Keratinocyte (primary cell): ENCODE data around the gene CPNE4. TPM values are rescaled to one million over a fixed set of nuclear protein-coding genes. Genes with fewer than 3 reads are reported as not detected.

Experiments used
- DNase-seq: peaks from one replicate; pipeline ENCODE4 v3.0.0-alpha.2; 2011; ENCODE audit warnings: low read depth, missing footprints, low spot score
- FAIRE-seq: peaks from 2 replicates; lab custom pipeline; 2011; peaks lifted over from hg19 to GRCh38; lab: Jason Lieb, UNC
- H2AFZ ChIP-seq: 2 replicates; pipeline ENCODE4 v1.6.0; 2012; ENCODE audit warnings: low read length, control low read depth, inconsistent platforms; ENCODE audit not compliant: control insufficient read depth
- H3K27ac ChIP-seq: 2 replicates; pipeline ENCODE4 v1.5.1; 2011; ENCODE audit warnings: low read length; ENCODE audit not compliant: control insufficient read depth, insufficient read depth
- H3K27me3 ChIP-seq: 3 replicates; pipeline ENCODE4 v1.6.0; 2011; ENCODE audit warnings: low read length; ENCODE audit not compliant: control insufficient read depth, insufficient read depth; ENCODE audit errors: extremely low read depth
- H3K36me3 ChIP-seq, 2 experiments: 2 replicates in 1 of 2; 3 replicates in 1 of 2; pipeline ENCODE4 v1.5.1; 2011; ENCODE audit warnings: low read length in 2 of 2, mild to moderate bottlenecking in 1 of 2; ENCODE audit not compliant: control insufficient read depth in 2 of 2, insufficient read depth in 2 of 2; ENCODE audit errors: extremely low read depth in 1 of 2
- H3K4me1 ChIP-seq: 3 replicates; pipeline ENCODE4 v1.5.1; 2011; ENCODE audit warnings: low read length; ENCODE audit not compliant: control insufficient read depth, insufficient read depth; ENCODE audit errors: extremely low read depth
- H3K4me2 ChIP-seq: 3 replicates; pipeline ENCODE4 v1.6.0; 2011; ENCODE audit warnings: low read depth, low read length; ENCODE audit not compliant: control insufficient read depth, insufficient read depth; ENCODE audit errors: extremely low read depth
- H3K4me3 ChIP-seq, 3 experiments: fragments of 200-600 bp in 1 of 3; sonication (generic) in 1 of 3; 2 replicates in 2 of 3; 3 replicates in 1 of 3; pipeline ENCODE4 v1.5.1; 2011 to 2016; ENCODE audit warnings: low read length in 3 of 3, mild to moderate bottlenecking in 3 of 3, control low read depth in 2 of 3, inconsistent platforms in 1 of 3, low read depth in 1 of 3, mixed read lengths in 1 of 3, mixed run types in 1 of 3, moderate library complexity in 1 of 3; ENCODE audit not compliant: control insufficient read depth in 2 of 3, insufficient read depth in 2 of 3; ENCODE audit errors: extremely low read depth in 1 of 3
- H3K79me2 ChIP-seq: 2 replicates; pipeline ENCODE4 v1.6.0; 2012; ENCODE audit warnings: low read length; ENCODE audit not compliant: control insufficient read depth, insufficient read depth
- H3K9ac ChIP-seq: 3 replicates; pipeline ENCODE4 v1.6.0; 2011; ENCODE audit warnings: low read length; ENCODE audit not compliant: control insufficient read depth, insufficient read depth; ENCODE audit errors: extremely low read depth
- H3K9me1 ChIP-seq: 3 replicates; pipeline ENCODE4 v1.6.0; 2011; ENCODE audit warnings: low read length; ENCODE audit not compliant: control insufficient read depth, insufficient read depth; ENCODE audit errors: extremely low read depth
- H3K9me3 ChIP-seq: 2 replicates; pipeline ENCODE4 v1.5.1; 2012; ENCODE audit warnings: low read depth, low read length; ENCODE audit not compliant: control insufficient read depth
- H4K20me1 ChIP-seq: 3 replicates; pipeline ENCODE4 v1.6.0; 2011; ENCODE audit warnings: low read length; ENCODE audit not compliant: control insufficient read depth, insufficient read depth; ENCODE audit errors: extremely low read depth
- EZH2 ChIP-seq: IDR thresholded peaks from one replicate; pipeline ENCODE4 v1.6.1; 2012; ENCODE audit warnings: inconsistent platforms, mild to moderate bottlenecking, low read length, moderate library complexity
- dilution Hi-C: fragments of 300-500 bp; cut with MboI; formaldehyde crosslinking; loops from one replicate; pipeline ENCODE4 v1.7.0; 2020; ENCODE audit warnings: low sequenced_read_pairs; ENCODE audit not compliant: extremely low pct_ligation_motif_present
- polyA plus RNA-seq, 5 experiments: library from polyadenylated mRNA; depleted of rRNA in 3 of 5; stranded (reverse) in 3 of 5; stranded (forward) in 1 of 5; unstranded in 1 of 5; fragments of >200 nt; gene quantifications; 1 replicate in 1 of 5; 2 replicates in 3 of 5; 3 replicates in 1 of 5; pipeline versions ENCODE4 v1.2.1 to v1.2.3, GENCODE V29; 2011 to 2012; ENCODE audit warnings: missing spikeins in 2 of 5, low read depth in 1 of 5, low replicate concordance in 1 of 5
- TF ChIP-seq, protein P1 (sequence below), 3 experiments: IDR thresholded peaks in 1 of 3; conservative IDR thresholded peaks in 1 of 3; optimal IDR thresholded peaks in 1 of 3; 2 replicates in 2 of 3; 3 replicates in 1 of 3; pipeline versions ENCODE3 to v1.5.1; 2011; ENCODE audit warnings: low read length in 3 of 3, mild to moderate bottlenecking in 3 of 3, moderate library complexity in 2 of 3, control low read depth in 1 of 3, inconsistent platforms in 1 of 3; ENCODE audit not compliant: insufficient read depth in 2 of 3; ENCODE audit errors: extremely low read depth in 1 of 3

The CPNE4 gene
- polyA plus RNA-seq, 1 donor (not counting 4 experiments of a cell fraction or from before 2014, with no cell fraction given), result 0.08 TPM

DNA sequence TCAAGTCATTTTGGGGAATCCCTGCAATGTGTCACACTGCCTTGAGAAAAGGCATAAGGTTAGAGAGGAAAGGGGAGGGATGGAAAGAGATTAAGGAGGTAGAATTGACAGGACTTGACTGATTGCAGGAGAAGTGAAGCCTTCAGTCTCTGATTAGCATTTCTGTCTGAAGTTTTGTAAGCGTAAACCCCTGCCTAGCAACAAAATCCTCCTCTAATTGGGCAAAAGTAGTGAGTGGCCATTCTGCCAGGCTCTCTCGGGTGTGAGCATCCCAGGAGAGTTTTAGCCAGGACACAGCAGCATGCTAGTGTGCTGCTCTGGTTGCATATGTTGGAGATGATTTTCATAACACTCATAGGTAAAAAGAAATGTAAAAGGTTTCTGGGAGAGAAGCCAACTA lies 415.0 kb downstream of the CPNE4 start:
- DNase-seq, result no peak
- Histone ChIP-seq H2AFZ (no peak overlapping the region), H4K20me1 (no peaks in the 10 kb centered on the region), H3K4me3 (no peak overlapping the region), H3K36me3 (no peaks in the 10 kb centered on the region), H3K79me2 (no peaks in the 10 kb centered on the region), H3K27ac (no peak overlapping the region), H3K9me3 (no peaks in the 10 kb centered on the region), H3K4me2 (no peak overlapping the region), H3K9me1 (no peaks in the 10 kb centered on the region), H3K27me3 (no peaks in the 10 kb centered on the region), H3K9ac (no peak overlapping the region), H3K4me1 (no peaks in the 10 kb centered on the region)
- TF ChIP-seq, protein P1, sequence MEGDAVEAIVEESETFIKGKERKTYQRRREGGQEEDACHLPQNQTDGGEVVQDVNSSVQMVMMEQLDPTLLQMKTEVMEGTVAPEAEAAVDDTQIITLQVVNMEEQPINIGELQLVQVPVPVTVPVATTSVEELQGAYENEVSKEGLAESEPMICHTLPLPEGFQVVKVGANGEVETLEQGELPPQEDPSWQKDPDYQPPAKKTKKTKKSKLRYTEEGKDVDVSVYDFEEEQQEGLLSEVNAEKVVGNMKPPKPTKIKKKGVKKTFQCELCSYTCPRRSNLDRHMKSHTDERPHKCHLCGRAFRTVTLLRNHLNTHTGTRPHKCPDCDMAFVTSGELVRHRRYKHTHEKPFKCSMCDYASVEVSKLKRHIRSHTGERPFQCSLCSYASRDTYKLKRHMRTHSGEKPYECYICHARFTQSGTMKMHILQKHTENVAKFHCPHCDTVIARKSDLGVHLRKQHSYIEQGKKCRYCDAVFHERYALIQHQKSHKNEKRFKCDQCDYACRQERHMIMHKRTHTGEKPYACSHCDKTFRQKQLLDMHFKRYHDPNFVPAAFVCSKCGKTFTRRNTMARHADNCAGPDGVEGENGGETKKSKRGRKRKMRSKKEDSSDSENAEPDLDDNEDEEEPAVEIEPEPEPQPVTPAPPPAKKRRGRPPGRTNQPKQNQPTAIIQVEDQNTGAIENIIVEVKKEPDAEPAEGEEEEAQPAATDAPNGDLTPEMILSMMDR (optimal IDR thresholded peaks at IDR 0.05 in 1 of 3, IDR thresholded peaks at IDR 0.05 in 1 of 3, conservative IDR thresholded peaks at IDR 0.05 in 1 of 3; ENCODE audit: extremely low read depth in 1 of 3, insufficient read depth in 2 of 3, low read length in 3 of 3), result no peak
- TF ChIP-seq EZH2, result no peak
- dilution Hi-C loops, result no loop called here
- FAIRE-seq, result no peak

DNA sequence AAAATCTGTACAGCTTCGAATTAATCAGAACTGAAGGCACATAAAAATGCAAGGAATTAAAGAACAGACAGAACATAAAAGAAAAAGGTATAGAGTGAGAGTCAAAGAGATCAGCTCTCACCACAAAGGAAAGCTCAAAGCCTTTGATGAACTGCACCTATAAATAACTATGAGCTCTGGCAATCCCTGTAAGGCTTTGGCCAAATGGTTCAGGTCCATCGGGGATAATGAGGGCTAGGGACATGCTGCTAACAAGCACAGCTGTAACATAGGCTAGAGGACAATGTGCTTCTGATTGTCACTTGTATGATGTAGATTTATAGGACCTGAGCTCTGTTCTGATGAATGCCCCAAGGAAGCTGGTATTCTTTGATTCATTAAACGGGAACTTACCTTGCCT lies 418.1 kb downstream of the CPNE4 start:
- Histone ChIP-seq H3K36me3 (no peaks in the 10 kb centered on the region), H2AFZ (no peak overlapping the region), H3K27me3 (no peaks in the 10 kb centered on the region), H3K9ac (no peak overlapping the region), H4K20me1 (no peaks in the 10 kb centered on the region), H3K4me3 (no peak overlapping the region), H3K9me1 (no peaks in the 10 kb centered on the region), H3K4me2 (no peak overlapping the region), H3K9me3 (no peaks in the 10 kb centered on the region), H3K79me2 (no peaks in the 10 kb centered on the region), H3K27ac (no peak overlapping the region), H3K4me1 (no peaks in the 10 kb centered on the region)
- TF ChIP-seq EZH2, result no peak
- TF ChIP-seq, protein P1 (optimal IDR thresholded peaks at IDR 0.05 in 1 of 3, IDR thresholded peaks at IDR 0.05 in 1 of 3, conservative IDR thresholded peaks at IDR 0.05 in 1 of 3; ENCODE audit: extremely low read depth in 1 of 3, insufficient read depth in 2 of 3, low read length in 3 of 3), result no peak
- dilution Hi-C loops, result no loop called here
- no peak for FAIRE-seq
- no peak for DNase-seq
